ENCODE data around the gene APAF1.

APAF1 gene

GRCh38 chr12:98730412-98730811 is 85.3 kb downstream of the APAF1 start:
- no peak for DNase-seq (ENCODE audit: low read depth)
- TF ChIP-seq CTCF (conservative IDR thresholded peaks at IDR 0.05; ENCODE audit: low read length): no peak
- no peak overlapping the region for H3K4me3 ChIP-seq (ENCODE audit: low read length)

GRCh38 chr12:98733667-98734350 is 88.7 kb downstream of the APAF1 start:
- TF ChIP-seq CTCF (conservative IDR thresholded peaks at IDR 0.05; ENCODE audit: low read length): no peak
- no peak overlapping the region for H3K4me3 ChIP-seq (ENCODE audit: low read length)
- DNase-seq (ENCODE audit: low read depth): no peak

- TF ChIP-seq CTCF (conservative IDR thresholded peaks at IDR 0.05; ENCODE audit: low read length): no peak
These were observed 90.7 kb downstream of the APAF1 start for GRCh38 chr12:98735821-98736220.

GRCh38 chr12:98736352-98737321 is 91.5 kb downstream of the APAF1 start:
- no peak for TF ChIP-seq CTCF (conservative IDR thresholded peaks at IDR 0.05; ENCODE audit: low read length)
- no peak for DNase-seq (ENCODE audit: low read depth)
- no peak overlapping the region for H3K4me3 ChIP-seq (ENCODE audit: low read length)

More at GRCh38 chr12:98735821-98736220, 90.7 kb downstream of the APAF1 start:
- DNase-seq (ENCODE audit: low read depth): no peak
- H3K4me3 ChIP-seq (ENCODE audit: low read length): no peak overlapping the region

- no peak overlapping the region for H3K4me3 ChIP-seq (ENCODE audit: low read length)
- DNase-seq (ENCODE audit: low read depth): no peak
- TF ChIP-seq CTCF (conservative IDR thresholded peaks at IDR 0.05; ENCODE audit: low read length): no peak
These were observed 92.2 kb downstream of the APAF1 start for GRCh38 chr12:98737322-98737712.

GRCh38 chr12:98738002-98738401 is 92.9 kb downstream of the APAF1 start:
- no peak overlapping the region for H3K4me3 ChIP-seq (ENCODE audit: low read length)
- TF ChIP-seq CTCF (conservative IDR thresholded peaks at IDR 0.05; ENCODE audit: low read length): no peak
- DNase-seq (ENCODE audit: low read depth): no peak

Measured in AG10803 (cell line).